SK-N-SH (cell line): ENCODE measurements around the gene IFI27L1.

Experiments
- FOXM1 ChIP-seq: IDR thresholded peaks from 2 replicates; pipeline ENCODE4 v1.4.0; 2012; ENCODE audit warnings: low read depth, mild to moderate bottlenecking
- TF ChIP-seq, protein P1 (sequence below): fragments of 200-600 bp; sonication (generic); IDR thresholded peaks from 2 replicates; pipeline ENCODE4 v1.6.1; 2017; ENCODE audit warnings: antibody characterized with exemption, mild to moderate bottlenecking, moderate library complexity

DNA sequence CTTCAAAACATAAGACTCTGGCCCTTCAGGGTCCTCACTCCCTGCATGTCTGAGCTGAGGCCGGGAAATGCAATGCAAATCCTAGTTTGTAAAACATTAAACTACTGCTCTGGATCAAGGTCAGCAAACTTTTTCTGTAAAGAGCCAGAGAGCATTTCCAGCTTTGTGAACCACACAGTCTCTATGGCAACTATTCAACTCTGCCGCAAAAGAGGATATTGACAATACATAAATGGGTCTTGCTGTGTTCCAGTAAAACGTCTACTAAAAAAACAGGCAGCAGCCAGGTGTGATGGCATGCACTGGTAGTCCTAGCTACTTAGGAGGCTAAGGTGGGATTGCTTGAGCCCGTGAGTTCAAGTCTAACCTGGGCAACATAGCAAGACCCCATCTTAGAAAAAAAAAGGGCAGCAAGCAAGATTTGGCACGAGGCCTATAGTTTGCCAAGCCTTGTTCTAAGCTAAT is 22.4 kb upstream of the IFI27L1 start:
- no peak for TF ChIP-seq FOXM1
- TF ChIP-seq, protein P1, sequence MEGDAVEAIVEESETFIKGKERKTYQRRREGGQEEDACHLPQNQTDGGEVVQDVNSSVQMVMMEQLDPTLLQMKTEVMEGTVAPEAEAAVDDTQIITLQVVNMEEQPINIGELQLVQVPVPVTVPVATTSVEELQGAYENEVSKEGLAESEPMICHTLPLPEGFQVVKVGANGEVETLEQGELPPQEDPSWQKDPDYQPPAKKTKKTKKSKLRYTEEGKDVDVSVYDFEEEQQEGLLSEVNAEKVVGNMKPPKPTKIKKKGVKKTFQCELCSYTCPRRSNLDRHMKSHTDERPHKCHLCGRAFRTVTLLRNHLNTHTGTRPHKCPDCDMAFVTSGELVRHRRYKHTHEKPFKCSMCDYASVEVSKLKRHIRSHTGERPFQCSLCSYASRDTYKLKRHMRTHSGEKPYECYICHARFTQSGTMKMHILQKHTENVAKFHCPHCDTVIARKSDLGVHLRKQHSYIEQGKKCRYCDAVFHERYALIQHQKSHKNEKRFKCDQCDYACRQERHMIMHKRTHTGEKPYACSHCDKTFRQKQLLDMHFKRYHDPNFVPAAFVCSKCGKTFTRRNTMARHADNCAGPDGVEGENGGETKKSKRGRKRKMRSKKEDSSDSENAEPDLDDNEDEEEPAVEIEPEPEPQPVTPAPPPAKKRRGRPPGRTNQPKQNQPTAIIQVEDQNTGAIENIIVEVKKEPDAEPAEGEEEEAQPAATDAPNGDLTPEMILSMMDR: no peak
